GM19023 (cell line): Measurements from ENCODE around the gene MEGF9.
"Not testable (repeated sequence)": the region's sequence is repeated elsewhere in the genome, so short reads cannot be mapped to it uniquely, and the experiment has no call there.

Experiments used
- ATAC-seq: cut with Tn5 transposase; IDR thresholded peaks from one replicate; pipeline ENCODE4 v1.9.1; 2021; ENCODE audit warnings: mild to moderate bottlenecking, moderate library complexity; ENCODE audit not compliant: unreplicated experiment

MEGF9 gene

GRCh38 chr9:120662513-120662912 is 51.8 kb downstream of the MEGF9 start:
- ATAC-seq: no peak

GRCh38 chr9:120659676-120660075 is 54.6 kb downstream of the MEGF9 start:
- ATAC-seq: no peak

- no peak for ATAC-seq
Observed at GRCh38 chr9:120659209-120659608, 55.1 kb downstream of the MEGF9 start.

- no peak for ATAC-seq
Observed at GRCh38 chr9:120655005-120655622, 59.2 kb downstream of the MEGF9 start.

GRCh38 chr9:120654272-120654671 is 60.0 kb downstream of the MEGF9 start:
- no peak for ATAC-seq

GRCh38 chr9:120653762-120654161 is 60.5 kb downstream of the MEGF9 start:
- no peak for ATAC-seq

- no peak for ATAC-seq
Observed at GRCh38 chr9:120652934-120653333, 61.3 kb downstream of the MEGF9 start.

GRCh38 chr9:120650352-120650751 is 63.9 kb downstream of the MEGF9 start:
- ATAC-seq: no peak

- no peak for ATAC-seq
Observed at GRCh38 chr9:120648581-120649197, 65.6 kb downstream of the MEGF9 start.

GRCh38 chr9:120646948-120647347 is 67.3 kb downstream of the MEGF9 start:
- ATAC-seq: no peak

GRCh38 chr9:120645760-120646159 is 68.5 kb downstream of the MEGF9 start:
- ATAC-seq: no peak

- no peak for ATAC-seq
Observed at GRCh38 chr9:120643061-120643460, 71.2 kb downstream of the MEGF9 start.

GRCh38 chr9:120642129-120642770 is 72.0 kb downstream of the MEGF9 start:
- ATAC-seq: no peak

GRCh38 chr9:120640874-120641273 is 73.4 kb downstream of the MEGF9 start:
- ATAC-seq: not testable (repeated sequence)

GRCh38 chr9:120640380-120640779 is 73.9 kb downstream of the MEGF9 start:
- ATAC-seq: no peak

GRCh38 chr9:120637919-120638318 is 76.4 kb downstream of the MEGF9 start:
- no peak for ATAC-seq

GRCh38 chr9:120636194-120636957 is 77.9 kb downstream of the MEGF9 start:
- ATAC-seq: no peak

- ATAC-seq: no peak
Observed at GRCh38 chr9:120635011-120635410, 79.3 kb downstream of the MEGF9 start.

GRCh38 chr9:120630333-120630732 is 83.9 kb downstream of the MEGF9 start:
- no peak for ATAC-seq

- ATAC-seq: not testable (repeated sequence)
Observed at GRCh38 chr9:120628925-120629497, 85.3 kb downstream of the MEGF9 start.

GRCh38 chr9:120628207-120628924 is 85.9 kb downstream of the MEGF9 start:
- ATAC-seq: no peak
